Effector CD8-positive, alpha-beta T cell (primary cell): ENCODE results near the gene ATG10.

Experiments
- DNase-seq: peaks from one replicate; lab custom pipeline; 2025; lab: John Stamatoyannopoulos, UW

Gene ATG10

DNA sequence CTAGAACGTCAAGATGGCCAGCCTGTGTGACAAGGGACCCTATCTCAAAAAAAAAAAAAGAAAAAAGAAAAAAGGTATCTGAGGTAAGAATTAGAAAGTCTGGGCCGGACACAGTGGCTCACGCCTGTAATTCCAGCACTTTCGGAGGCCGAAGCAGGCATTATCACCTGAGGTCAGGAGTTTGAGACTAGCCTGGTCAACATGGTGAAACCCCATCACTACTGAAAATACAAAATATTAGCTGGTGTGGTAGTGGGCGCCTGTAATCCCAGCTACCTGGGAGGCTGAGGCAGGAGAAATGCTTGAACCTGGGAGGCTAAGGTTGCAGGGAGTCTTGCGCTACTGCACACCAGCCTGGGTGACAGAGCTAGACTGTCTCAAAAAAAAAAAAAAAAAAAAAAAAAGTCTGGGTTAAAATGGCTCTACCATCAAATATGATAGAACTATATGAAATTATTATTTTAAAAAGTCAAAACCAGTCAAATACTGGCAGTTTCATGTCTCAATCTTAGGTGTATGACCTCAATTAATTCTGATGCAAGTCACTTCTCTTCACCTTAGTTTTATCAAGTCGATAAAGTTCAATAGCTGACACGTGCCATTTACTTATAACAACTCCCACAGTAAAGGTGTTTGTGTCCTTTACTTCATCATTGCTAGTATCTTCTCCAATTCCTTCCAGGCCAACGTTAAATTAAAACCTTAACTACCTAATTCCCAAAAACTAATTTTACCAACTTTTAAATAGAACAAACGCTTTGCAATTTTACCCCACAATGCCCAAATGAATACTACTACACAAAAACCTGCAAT is 305.2 kb downstream of the ATG10 start:
- DNase-seq: no peak

DNA sequence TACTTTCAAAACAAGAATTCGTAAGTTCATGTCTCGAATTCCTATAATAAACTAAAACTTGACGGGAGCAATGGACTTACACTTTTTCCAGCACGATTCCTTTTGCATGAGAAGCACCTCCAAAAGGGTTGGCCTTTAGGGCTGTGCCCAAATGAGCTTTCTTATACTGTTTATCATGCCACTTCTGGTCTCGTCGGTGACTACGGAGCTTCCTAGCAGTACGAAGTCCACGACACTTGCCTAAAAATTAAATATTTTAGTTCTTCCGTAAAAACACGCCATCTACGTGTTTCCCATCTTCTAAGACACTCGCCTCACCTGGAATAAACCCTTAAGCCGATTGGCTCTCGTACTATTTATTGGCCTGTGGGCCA is 305.8 kb downstream of the ATG10 start:
- DNase-seq: no peak

DNA sequence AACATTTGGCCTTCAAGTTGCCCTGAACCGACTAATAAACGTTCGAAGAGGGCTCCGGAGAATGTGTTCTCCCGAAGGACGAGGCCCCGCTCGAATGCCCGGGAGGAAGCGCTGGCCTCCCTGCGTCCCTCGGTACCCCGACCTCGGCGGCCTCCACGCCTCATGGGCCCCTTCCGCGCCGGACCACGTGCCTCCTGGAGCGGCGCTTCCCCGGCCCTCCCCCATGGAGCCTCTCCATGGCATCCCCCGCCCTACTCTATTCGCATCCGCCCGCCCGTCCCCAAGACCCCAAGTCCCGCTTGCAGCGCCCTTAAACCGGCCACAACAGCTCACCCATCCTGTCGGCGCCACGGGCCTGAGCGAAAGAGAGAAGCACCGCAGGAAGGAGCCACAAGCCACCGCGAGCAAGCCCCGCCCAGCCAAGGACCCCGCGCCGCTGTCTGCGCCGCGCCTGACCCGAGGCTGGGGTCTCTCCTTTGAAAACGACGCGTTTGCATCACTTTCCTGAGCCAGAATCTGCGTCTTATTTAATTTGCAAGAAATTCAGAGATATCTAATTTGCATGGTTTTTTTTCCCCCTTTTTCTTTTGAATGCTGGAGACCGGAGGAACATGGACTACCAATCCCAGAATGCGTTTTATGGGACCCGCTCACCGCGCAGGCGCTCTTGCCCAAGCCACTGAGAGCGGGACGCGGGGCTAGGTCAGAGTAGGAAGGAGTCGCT is 306.3 kb downstream of the ATG10 start, which contains the start of gene RPS23:
Gene RPS23, minus strand, starts transcription at position 368 of the 724 bp plus-strand sequence. Its CDS starts 31 bp downstream, at position 337.
- DNase-seq: peak; percentile 80

DNA sequence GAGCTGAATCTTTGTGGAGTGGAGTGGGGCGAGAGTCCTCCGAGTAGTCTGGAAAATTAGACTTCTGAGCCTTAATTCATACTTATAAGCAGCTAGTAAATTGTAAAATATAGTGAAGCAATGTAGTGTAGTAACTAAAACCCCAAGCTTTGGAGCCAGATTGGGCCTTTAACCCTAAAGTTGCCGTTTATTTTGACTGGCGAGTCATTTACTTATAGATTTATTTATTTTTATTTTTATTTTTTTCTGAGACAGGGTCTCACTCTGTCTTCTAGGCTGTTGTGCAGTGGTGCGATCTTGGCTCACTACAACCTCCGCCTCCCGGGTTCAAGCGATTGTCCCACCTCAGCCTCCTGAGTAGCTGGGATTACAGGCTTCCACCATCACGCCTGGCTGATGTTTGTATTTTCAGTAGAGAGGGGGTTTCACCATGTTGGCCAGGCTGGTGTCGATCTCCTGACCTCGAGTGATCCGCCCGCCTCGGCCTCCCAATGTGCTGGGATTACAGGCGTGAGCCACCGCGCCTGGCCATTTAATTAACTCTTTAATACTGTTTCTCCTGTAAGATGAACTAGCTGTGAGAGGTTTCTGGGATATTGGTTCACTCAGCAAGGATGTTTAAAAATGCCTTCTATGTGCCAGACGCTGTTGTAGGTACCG is 307.0 kb downstream of the ATG10 start:
- DNase-seq: no peak

GRCh38 chr5:82283893-82284292 is 312.1 kb downstream of the ATG10 start:
- DNase-seq: no peak

DNA sequence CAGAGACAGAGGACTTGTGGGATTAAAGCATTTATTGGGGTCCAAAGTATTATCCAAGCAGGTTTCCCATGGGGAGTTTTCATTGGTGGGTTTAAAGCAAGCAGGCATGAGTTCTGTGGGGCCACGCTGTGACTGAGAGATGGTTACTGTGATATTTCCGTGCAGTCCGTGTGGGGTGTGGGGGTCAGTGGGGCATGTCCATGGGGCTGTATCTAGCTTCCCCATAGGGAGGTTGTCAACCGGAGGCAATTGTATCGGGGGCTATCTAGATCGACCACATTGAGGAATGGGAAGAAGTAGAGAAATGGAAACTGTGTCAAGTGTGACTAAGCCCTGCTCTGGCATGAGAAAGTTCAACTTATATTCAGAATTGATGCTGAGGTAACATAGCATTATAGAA is 313.4 kb downstream of the ATG10 start:
- DNase-seq: no peak

DNA sequence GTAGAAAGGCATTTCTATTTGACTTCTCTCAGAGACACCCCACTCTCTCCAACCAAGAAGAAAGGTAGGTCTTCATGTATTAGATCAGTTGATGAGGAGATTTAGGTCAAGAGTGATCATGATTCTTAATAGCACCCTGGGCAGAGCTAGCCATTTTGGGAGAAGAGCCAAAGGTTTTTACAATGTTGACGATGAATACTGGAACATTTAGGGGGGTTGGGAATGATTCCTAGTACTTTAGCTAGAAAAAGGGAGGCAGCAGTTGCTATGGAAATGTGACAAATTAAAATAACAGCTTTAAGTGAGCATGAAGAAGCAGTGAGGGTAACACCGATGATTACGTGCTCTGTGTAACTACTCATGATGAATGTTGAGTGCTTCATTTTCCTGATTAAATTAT is 315.8 kb downstream of the ATG10 start:
- no peak for DNase-seq

GRCh38 chr5:82290005-82290404 is 318.2 kb downstream of the ATG10 start:
- no peak for DNase-seq

GRCh38 chr5:82290908-82291307 is 319.1 kb downstream of the ATG10 start:
- DNase-seq: no peak

DNA sequence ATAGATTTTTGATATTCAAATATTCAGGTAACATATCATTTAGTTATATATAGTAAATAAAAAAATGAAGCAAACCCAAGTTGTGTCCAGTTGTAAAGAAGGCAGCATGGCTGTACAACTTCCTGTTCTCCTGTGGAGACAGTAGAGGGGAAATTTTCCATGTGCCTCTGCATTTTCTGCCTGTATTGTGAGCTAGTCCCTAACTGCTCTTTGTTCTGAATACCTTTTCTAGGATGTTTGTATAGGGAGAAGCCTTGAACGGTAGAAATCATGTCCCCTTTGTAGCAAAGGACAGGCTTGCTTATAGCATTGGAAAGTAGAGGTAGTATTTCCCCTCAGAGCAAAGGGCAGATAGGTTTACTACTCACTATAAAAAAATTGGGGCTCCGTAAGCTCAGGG is 319.6 kb downstream of the ATG10 start:
- no peak for DNase-seq

DNA sequence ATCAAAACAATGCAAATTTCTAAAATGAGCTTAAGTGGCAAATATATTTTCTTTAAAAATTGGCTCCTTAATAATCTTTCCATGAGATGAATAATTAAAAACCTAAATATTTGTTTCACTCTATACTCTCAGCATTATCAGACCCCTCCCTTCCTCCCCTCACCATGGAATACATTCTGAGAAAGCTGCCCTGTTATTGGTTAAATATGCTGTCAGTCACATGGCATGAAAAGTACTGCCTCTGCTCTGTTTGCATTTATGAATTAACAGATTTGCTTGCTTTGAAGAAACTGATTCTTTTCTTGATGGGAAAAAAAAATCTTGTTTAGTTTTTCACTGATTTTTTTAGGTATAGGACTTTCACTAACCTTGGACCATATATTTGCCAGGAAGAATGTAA is 323.3 kb downstream of the ATG10 start:
- no peak for DNase-seq

- DNase-seq: no peak
Observed at GRCh38 chr5:82295959-82296531, 324.2 kb downstream of the ATG10 start.

DNA sequence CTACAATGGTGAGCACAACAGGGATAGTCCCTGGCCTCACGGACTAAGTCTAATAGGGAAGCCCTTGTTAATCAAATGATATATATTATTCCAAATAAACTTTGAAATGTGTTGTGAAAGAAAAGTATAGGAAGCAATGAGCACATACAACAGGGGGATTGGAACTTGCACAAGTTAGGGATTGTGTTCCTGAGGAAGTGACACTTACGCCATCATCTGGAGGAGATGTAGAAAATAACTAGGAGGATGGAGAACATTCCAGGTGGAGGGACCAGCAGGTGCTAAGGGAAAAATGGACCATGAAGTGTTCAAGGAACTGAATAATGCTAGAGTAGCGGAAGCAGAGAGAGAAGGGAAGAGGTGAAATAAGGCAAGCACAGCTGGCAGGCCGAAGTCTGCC is 325.1 kb downstream of the ATG10 start:
- no peak for DNase-seq

GRCh38 chr5:82297711-82298110 is 325.9 kb downstream of the ATG10 start:
- DNase-seq: no peak

DNA sequence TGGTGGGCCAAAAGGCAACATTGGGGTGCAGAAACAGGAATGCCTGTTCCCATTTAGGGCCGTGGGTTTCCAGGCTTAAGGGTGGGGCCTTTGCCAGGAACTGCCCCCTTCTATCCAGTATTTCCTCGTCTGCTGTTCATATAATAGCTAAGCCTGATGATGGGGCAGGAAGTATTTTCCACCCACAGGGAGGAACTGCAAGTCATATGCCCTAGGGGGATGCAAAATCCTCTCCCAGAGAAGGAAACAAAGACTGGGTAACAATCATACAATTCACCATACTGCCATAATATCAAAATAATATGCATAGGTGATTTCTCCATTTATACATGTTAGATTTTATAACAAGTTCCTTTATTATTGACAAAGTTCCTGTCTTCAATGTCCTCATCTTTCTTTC is 326.8 kb downstream of the ATG10 start:
- DNase-seq: no peak

DNA sequence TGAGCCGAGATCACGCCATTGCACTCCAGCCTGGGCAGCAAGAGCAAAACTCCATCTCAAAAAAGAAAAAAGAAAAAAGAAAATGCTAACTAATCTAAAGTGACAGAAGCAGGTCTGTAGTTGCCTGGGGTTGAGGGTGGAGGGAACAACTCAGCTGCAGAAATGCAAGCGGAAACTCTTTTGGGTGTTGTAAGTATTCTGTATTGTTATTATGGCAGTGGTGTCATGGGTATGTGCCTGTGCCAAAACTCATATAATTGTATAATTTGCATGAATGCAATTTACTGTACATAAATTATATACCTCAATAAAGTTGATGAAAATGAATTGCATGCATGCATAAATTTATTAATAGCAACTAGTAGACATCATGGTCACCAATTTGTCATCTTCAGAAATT is 329.4 kb downstream of the ATG10 start:
- DNase-seq: no peak
